Thoracic aorta (tissue), 2 donors: Measurements from ENCODE around the gene SLC34A1. TPM values are rescaled to one million over a fixed set of nuclear protein-coding genes. Genes with fewer than 3 reads are reported as not detected.
"Not testable (repeated sequence)": the region's sequence is repeated elsewhere in the genome, so short reads cannot be mapped to it uniquely, and the experiment has no call there.

Experiments
- ATAC-seq: fragments of 150-250 bp; one replicate; pipeline ENCODE4 v1.8.0; 2017; ENCODE audit warnings: low read depth; ENCODE audit not compliant: insufficient number of reproducible peaks, low FRiP score
- DNase-seq: peaks from one replicate; pipeline ENCODE4 v3.0.0-alpha.2; 2020; ENCODE audit warnings: low spot score
- H3K27ac ChIP-seq, 2 donors: fragments of 200-600 bp; sonication (generic); 1 replicate in 1 of 2; 2 replicates in 1 of 2; pipeline ENCODE4 v1.5.1; 2016; ENCODE audit warnings: mild to moderate bottlenecking in 2 of 2, moderate library complexity in 2 of 2
- H3K27me3 ChIP-seq: fragments of 200-600 bp; sonication (generic); replicated peaks from 2 replicates; pipeline ENCODE4 v1.6.0; 2016; ENCODE audit warnings: mild to moderate bottlenecking; ENCODE audit not compliant: insufficient read depth
- H3K36me3 ChIP-seq: fragments of 200-600 bp; sonication (generic); one replicate; pipeline ENCODE4 v1.5.1; 2016
- H3K4me1 ChIP-seq, 2 donors: fragments of 200-600 bp; sonication (generic); 1 replicate in 1 of 2; 2 replicates in 1 of 2; pipeline versions ENCODE4 v1.5.1 to v1.6.0; 2016; ENCODE audit warnings: low read depth in 2 of 2, mild to moderate bottlenecking in 1 of 2; ENCODE audit not compliant: control insufficient read depth in 1 of 2
- H3K4me3 ChIP-seq: fragments of 200-600 bp; sonication (generic); 2 replicates; pipeline ENCODE4 v1.5.1; 2016; ENCODE audit warnings: mild to moderate bottlenecking
- H3K9me3 ChIP-seq: fragments of 200-600 bp; sonication (generic); 2 replicates; pipeline ENCODE4 v1.5.1; 2016
- CTCF ChIP-seq: fragments of 200-600 bp; sonication (generic); IDR thresholded peaks from one replicate; pipeline ENCODE4 v1.5.1; 2019; ENCODE audit warnings: antibody characterized with exemption
- total RNA-seq, 2 donors: library from RNA; depleted of rRNA; stranded (reverse); fragments of >200 nt; gene quantifications; one replicate each; pipeline versions ENCODE4 v1.1.0 to v1.2.3, GENCODE V29; 2016

SLC34A1 gene
- total RNA-seq, 2 donors from 2014 or later: not detected

DNA sequence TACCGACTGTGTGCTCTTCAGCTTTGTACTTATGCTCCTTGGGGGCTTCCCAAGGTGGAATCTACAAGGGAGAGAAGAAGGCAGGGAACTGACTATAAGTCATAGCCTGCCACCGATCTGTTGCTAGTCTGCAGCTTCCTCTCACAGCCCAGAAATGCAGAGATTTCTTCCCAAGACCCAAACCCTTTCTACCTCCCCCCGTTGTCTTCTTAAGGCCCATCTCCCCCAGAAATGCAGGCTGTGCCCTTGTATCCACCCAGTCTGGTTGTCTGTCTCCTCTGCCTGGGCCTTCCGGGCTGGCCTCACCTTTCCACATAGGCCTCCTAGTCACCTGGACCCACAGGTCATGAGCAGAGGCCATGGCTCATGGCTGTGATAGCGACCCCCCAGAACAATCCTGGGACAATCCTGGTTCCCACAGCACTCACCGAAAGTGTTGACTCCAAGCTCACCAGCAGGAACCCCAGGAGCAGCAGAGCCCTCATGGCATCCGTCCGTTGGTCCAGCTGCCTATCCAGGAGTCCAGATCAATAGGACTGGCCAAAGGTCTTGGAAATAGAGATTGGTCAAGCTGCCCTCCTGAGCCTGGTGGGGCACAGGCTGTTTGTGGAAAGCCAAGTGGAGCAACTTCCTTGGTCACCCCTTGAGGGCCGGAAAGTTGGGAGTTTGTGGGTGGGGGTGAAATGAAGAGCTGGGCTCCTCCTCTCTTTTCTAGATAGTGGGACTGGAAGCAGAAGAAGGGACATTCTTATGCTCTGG, 25.0 kb downstream of the SLC34A1 start, which contains the start of gene F12:
TSS of gene F12 (minus strand) at position 522 of the 759 bp plus-strand sequence. CDS start at position 485, 37 bp downstream.
- Histone ChIP-seq H3K27me3 (no peaks in the 10 kb centered on the region), H3K4me3 (no peak within 1 kb of the TSS), H3K9me3 (no peaks in the 10 kb centered on the region), H3K36me3 (no peaks in the 10 kb centered on the region), H3K4me1 (peaks cover 0 to 5% of the 10 kb centered on the region in 2 donors), H3K27ac (no peak within 1 kb of the TSS)
- no peak for ATAC-seq
- DNase-seq: no peak
- no peak for TF ChIP-seq CTCF

GRCh38 chr5:177410575-177410974, 26.3 kb downstream of the SLC34A1 start:
- Histone ChIP-seq H3K36me3 (no peaks in the 10 kb centered on the region), H3K4me3 (no peak overlapping the region), H3K4me1 (no peaks in the 10 kb centered on the region), H3K27me3 (no peaks in the 10 kb centered on the region), H3K27ac (no peak overlapping the region), H3K9me3 (no peaks in the 10 kb centered on the region)
- DNase-seq: no peak
- ATAC-seq: no peak
- no peak for TF ChIP-seq CTCF

DNA sequence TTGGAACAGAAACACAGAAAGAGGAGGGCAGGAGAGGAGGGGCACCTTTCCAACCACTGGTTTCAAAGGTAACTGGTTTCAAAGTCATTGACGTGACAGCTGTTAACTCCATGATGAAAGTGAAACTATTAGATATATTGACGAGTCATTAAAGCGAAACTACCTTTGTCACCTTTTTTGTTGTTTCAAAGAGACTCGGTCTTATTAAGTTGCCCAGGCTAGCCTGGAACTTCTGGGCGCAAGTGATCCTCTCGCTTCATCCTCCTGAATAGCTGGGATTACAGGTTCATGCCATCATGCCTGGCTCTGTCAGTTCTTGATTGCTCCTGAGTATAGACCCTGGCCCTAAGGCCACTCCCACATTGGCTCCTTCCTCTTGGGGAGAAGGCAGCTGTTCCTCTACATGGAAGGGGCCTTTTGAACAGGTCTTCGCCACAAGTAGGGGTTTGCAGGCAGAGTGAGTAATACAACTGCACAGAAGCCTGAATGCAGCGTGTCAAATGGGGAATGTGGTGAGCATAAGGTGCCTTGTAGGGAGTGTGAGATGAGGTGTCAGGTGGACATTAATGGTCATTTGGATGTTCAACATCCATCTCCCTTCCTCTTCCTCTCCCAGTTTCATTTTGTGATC, 28.5 kb downstream of the SLC34A1 start:
- ATAC-seq: no peak
- no peaks in the 10 kb centered on the region for H3K9me3 ChIP-seq
- H3K27ac ChIP-seq: no peak overlapping the region
- no peak overlapping the region for H3K4me3 ChIP-seq
- H3K4me1 ChIP-seq: no peaks in the 10 kb centered on the region
- DNase-seq: no peak
- H3K27me3 ChIP-seq: no peaks in the 10 kb centered on the region
- H3K36me3 ChIP-seq: no peaks in the 10 kb centered on the region
- TF ChIP-seq CTCF: no peak

- Histone ChIP-seq H3K9me3 (no peaks in the 10 kb centered on the region), H3K27ac (no peak overlapping the region), H3K27me3 (no peaks in the 10 kb centered on the region), H3K4me1 (no peaks in the 10 kb centered on the region), H3K4me3 (no peak overlapping the region), H3K36me3 (no peaks in the 10 kb centered on the region)
- DNase-seq: no peak
- no peak for TF ChIP-seq CTCF
- no peak for ATAC-seq
These were observed 30.2 kb downstream of the SLC34A1 start for GRCh38 chr5:177414481-177414880.

- not testable (repeated sequence) for H3K27ac ChIP-seq, H3K27me3 ChIP-seq, H3K36me3 ChIP-seq, H3K9me3 ChIP-seq, ATAC-seq, H3K4me1 ChIP-seq, H3K4me3 ChIP-seq, DNase-seq
These were observed 32.8 kb downstream of the SLC34A1 start for GRCh38 chr5:177417081-177417480.
